Mesendoderm (in vitro differentiated cells): ENCODE measurements around the gene KRT34.

Source experiments
- DNase-seq: peaks from one replicate; pipeline ENCODE4 v3.0.0; 2013
- H2AK5ac ChIP-seq: 2 replicates; pipeline ENCODE4 v1.6.1; 2013; ENCODE audit warnings: low read length, inconsistent platforms
- H2BK120ac ChIP-seq: 2 replicates; pipeline ENCODE4 v1.6.1; 2013; ENCODE audit warnings: low read depth, mild to moderate bottlenecking, low read length, moderate library complexity, mixed read lengths
- H2BK15ac ChIP-seq: replicated peaks from 2 replicates; pipeline ENCODE4 v1.6.1; 2013; ENCODE audit warnings: low read depth, mild to moderate bottlenecking, moderate library complexity
- H2BK5ac ChIP-seq: 2 replicates; pipeline ENCODE4 v1.6.1; 2013; ENCODE audit warnings: low read length, inconsistent platforms
- H3K18ac ChIP-seq: 2 replicates; pipeline ENCODE4 v1.6.1; 2013; ENCODE audit warnings: mild to moderate bottlenecking, low read length, mixed read lengths
- H3K23ac ChIP-seq: one replicate; pipeline ENCODE4 v1.6.1; 2013; ENCODE audit warnings: low read length
- H3K27ac ChIP-seq: 2 replicates; pipeline ENCODE4 v1.5.1; 2013; ENCODE audit warnings: low read depth, mild to moderate bottlenecking, inconsistent platforms, low read length, moderate library complexity
- H3K27me3 ChIP-seq: 2 replicates; pipeline ENCODE4 v1.6.1; 2013; ENCODE audit warnings: low read length, control low read depth, mild to moderate bottlenecking, inconsistent platforms; ENCODE audit not compliant: insufficient read depth, poor library complexity
- H3K36me3 ChIP-seq: 2 replicates; pipeline ENCODE4 v1.6.1; 2013; ENCODE audit warnings: low read length, inconsistent platforms; ENCODE audit not compliant: control insufficient read depth, insufficient read depth
- H3K4ac ChIP-seq: one replicate; pipeline ENCODE4 v1.6.1; 2013; ENCODE audit warnings: low read depth, mild to moderate bottlenecking, low read length, moderate library complexity
- H3K4me1 ChIP-seq: 2 replicates; pipeline ENCODE4 v1.6.1; 2013; ENCODE audit warnings: low read depth, low read length, inconsistent platforms; ENCODE audit not compliant: control insufficient read depth
- H3K4me2 ChIP-seq: 2 replicates; pipeline ENCODE4 v1.6.1; 2013; ENCODE audit warnings: low read length
- H3K4me3 ChIP-seq: 2 replicates; pipeline ENCODE4 v1.5.1; 2013; ENCODE audit warnings: mild to moderate bottlenecking, low read length
- H3K56ac ChIP-seq: one replicate; pipeline ENCODE4 v1.6.1; 2013; ENCODE audit warnings: low read length
- H3K79me1 ChIP-seq: 2 replicates; pipeline ENCODE4 v1.6.1; 2013; ENCODE audit warnings: low read length, inconsistent platforms
- H3K79me2 ChIP-seq: 2 replicates; pipeline ENCODE4 v1.6.1; 2013; ENCODE audit warnings: mild to moderate bottlenecking, low read length; ENCODE audit not compliant: control insufficient read depth, insufficient read depth
- H3K9ac ChIP-seq: 2 replicates; pipeline ENCODE4 v1.6.1; 2013; ENCODE audit warnings: low read length, inconsistent platforms
- H4K5ac ChIP-seq: one replicate; pipeline ENCODE4 v1.6.1; 2013; ENCODE audit warnings: low read length
- H4K8ac ChIP-seq: one replicate; pipeline ENCODE4 v1.6.1; 2013; ENCODE audit warnings: low read depth, mild to moderate bottlenecking, control low read depth, low read length, moderate library complexity
- WGBS: extraction: QIAGEN DNeasy Blood & Tissue Kit; methylation state at CpG from one replicate; pipeline ENCODE4 v1.1.7; 2013; ENCODE audit warnings: low lambda C conversion rate, missing lambda C conversion rate; ENCODE audit not compliant: insufficient coverage; ENCODE audit errors: extremely low coverage; 5-methylcytosine and 5-hydroxymethylcytosine counted together

Gene KRT34

GRCh38 chr17:41413353-41413957 is 31.3 kb upstream of the KRT34 start:
- Histone ChIP-seq H4K5ac (no peak overlapping the region), H3K27me3 (no peaks in the 10 kb centered on the region), H4K8ac (no peak overlapping the region), H3K23ac (no peak overlapping the region), H3K27ac (no peak overlapping the region), H3K4me2 (no peak overlapping the region), H3K4ac (no peak overlapping the region), H3K9ac (no peak overlapping the region), H3K4me3 (no peak overlapping the region), H3K56ac (no peak overlapping the region), H2BK120ac (no peak overlapping the region), H3K36me3 (no peaks in the 10 kb centered on the region), H2BK15ac (no peak overlapping the region), H3K79me1 (no peaks in the 10 kb centered on the region), H3K4me1 (peaks cover 5% of the 10 kb centered on the region), H3K18ac (no peak overlapping the region), H3K79me2 (no peaks in the 10 kb centered on the region), H2AK5ac (no peak overlapping the region), H2BK5ac (no peak overlapping the region)
- no CpG with 5 or more reads among the region's 5 CpGs for WGBS
- DNase-seq = peak; percentile 71

- no CpG with 5 or more reads among the region's 20 CpGs for WGBS
- Histone ChIP-seq H2BK5ac (no peak overlapping the region), H3K9ac (no peak overlapping the region), H3K27me3 (no peaks in the 10 kb centered on the region), H4K5ac (no peak overlapping the region), H3K79me1 (no peaks in the 10 kb centered on the region), H2AK5ac (no peak overlapping the region), H2BK15ac (no peak overlapping the region), H3K79me2 (no peaks in the 10 kb centered on the region), H4K8ac (no peak overlapping the region), H3K4me1 (peaks cover 5% of the 10 kb centered on the region), H2BK120ac (no peak overlapping the region), H3K23ac (no peak overlapping the region), H3K4me3 (no peak overlapping the region), H3K18ac (no peak overlapping the region), H3K4me2 (no peak overlapping the region), H3K27ac (no peak overlapping the region), H3K56ac (peak overlapping the region; percentile 15), H3K4ac (no peak overlapping the region), H3K36me3 (no peaks in the 10 kb centered on the region)
- no peak for DNase-seq
Observed at GRCh38 chr17:41411072-41411840, 29.1 kb upstream of the KRT34 start.

- no peak overlapping the region for H3K4ac ChIP-seq
- H2BK15ac ChIP-seq = no peak overlapping the region
- no peak for DNase-seq
- no peaks in the 10 kb centered on the region for H3K79me1 ChIP-seq
- no peak overlapping the region for H3K18ac ChIP-seq
- no peaks in the 10 kb centered on the region for H3K27me3 ChIP-seq
- no peak overlapping the region for H3K4me2 ChIP-seq
- no peaks in the 10 kb centered on the region for H3K4me1 ChIP-seq
- H2AK5ac ChIP-seq = no peak overlapping the region
- no peak overlapping the region for H4K5ac ChIP-seq
- no peak overlapping the region for H3K56ac ChIP-seq
- no peak overlapping the region for H2BK120ac ChIP-seq
- H2BK5ac ChIP-seq = no peak overlapping the region
- no peaks in the 10 kb centered on the region for H3K36me3 ChIP-seq
- no peak overlapping the region for H3K4me3 ChIP-seq
- no peaks in the 10 kb centered on the region for H3K79me2 ChIP-seq
- no peak overlapping the region for H4K8ac ChIP-seq
- no peak overlapping the region for H3K9ac ChIP-seq
- no peak overlapping the region for H3K23ac ChIP-seq
- WGBS = no CpG with 5 or more reads among the region's 10 CpGs
- H3K27ac ChIP-seq = no peak overlapping the region
Observed at GRCh38 chr17:41407226-41407625, 25.1 kb upstream of the KRT34 start.

- H3K18ac ChIP-seq = no peak overlapping the region
- no peak overlapping the region for H3K9ac ChIP-seq
- H4K8ac ChIP-seq = no peak overlapping the region
- no peak overlapping the region for H3K23ac ChIP-seq
- no peaks in the 10 kb centered on the region for H3K27me3 ChIP-seq
- no peak overlapping the region for H2BK5ac ChIP-seq
- no peak overlapping the region for H2AK5ac ChIP-seq
- no peaks in the 10 kb centered on the region for H3K36me3 ChIP-seq
- no peak overlapping the region for H3K4me2 ChIP-seq
- no peak overlapping the region for H4K5ac ChIP-seq
- no peaks in the 10 kb centered on the region for H3K79me1 ChIP-seq
- H3K56ac ChIP-seq = no peak overlapping the region
- H2BK120ac ChIP-seq = no peak overlapping the region
- no CpG with 5 or more reads among the region's 5 CpGs for WGBS
- H3K27ac ChIP-seq = no peak overlapping the region
- H3K4ac ChIP-seq = no peak overlapping the region
- H3K4me3 ChIP-seq = no peak overlapping the region
- no peaks in the 10 kb centered on the region for H3K4me1 ChIP-seq
- H3K79me2 ChIP-seq = no peaks in the 10 kb centered on the region
- no peak overlapping the region for H2BK15ac ChIP-seq
- DNase-seq = peak; percentile 33
Observed at GRCh38 chr17:41406205-41406604, 24.1 kb upstream of the KRT34 start.

GRCh38 chr17:41404024-41404671 is 22.0 kb upstream of the KRT34 start:
- no peak overlapping the region for H2BK120ac ChIP-seq
- H3K18ac ChIP-seq = no peak overlapping the region
- DNase-seq = peak; percentile 27
- H3K27ac ChIP-seq = no peak overlapping the region
- no peaks in the 10 kb centered on the region for H3K4me1 ChIP-seq
- H3K4ac ChIP-seq = no peak overlapping the region
- no peak overlapping the region for H3K23ac ChIP-seq
- H3K79me2 ChIP-seq = no peaks in the 10 kb centered on the region
- H4K5ac ChIP-seq = no peak overlapping the region
- H2BK15ac ChIP-seq = no peak overlapping the region
- H3K56ac ChIP-seq = no peak overlapping the region
- H2BK5ac ChIP-seq = no peak overlapping the region
- no peaks in the 10 kb centered on the region for H3K36me3 ChIP-seq
- H3K79me1 ChIP-seq = no peaks in the 10 kb centered on the region
- H4K8ac ChIP-seq = no peak overlapping the region
- H2AK5ac ChIP-seq = no peak overlapping the region
- no peak overlapping the region for H3K4me3 ChIP-seq
- H3K9ac ChIP-seq = no peak overlapping the region
- WGBS = no CpG with 5 or more reads among the region's 7 CpGs
- no peaks in the 10 kb centered on the region for H3K27me3 ChIP-seq
- H3K4me2 ChIP-seq = no peak overlapping the region
